Transverse colon (tissue), 4 donors: Measurements from ENCODE around the gene SERPINB11.

Source experiments
- POLR2A ChIP-seq: fragments of 450-650 bp; IDR thresholded peaks from one replicate; pipeline ENCODE4 v1.6.1; 2016; ENCODE audit warnings: antibody characterized with exemption, mild to moderate bottlenecking, moderate library complexity
- POLR2AphosphoS5 ChIP-seq, 3 donors: sonication (generic); formaldehyde crosslinking; IDR thresholded peaks; one replicate each; pipeline ENCODE4 v1.6.1; 2016; ENCODE audit warnings: antibody characterized with exemption in 3 of 3
- TF ChIP-seq, protein P1 (sequence below), 5 experiments: fragments of 200-600 bp in 3 of 5; fragments of 450-650 bp in 2 of 5; sonication (generic) in 3 of 5; IDR thresholded peaks; 1 replicate in 2 of 5; 2 replicates in 3 of 5; pipeline ENCODE4 v1.5.1; 2016 to 2017; ENCODE audit warnings: antibody characterized with exemption in 5 of 5, inconsistent platforms in 3 of 5, mild to moderate bottlenecking in 2 of 5, moderate library complexity in 1 of 5

DNA sequence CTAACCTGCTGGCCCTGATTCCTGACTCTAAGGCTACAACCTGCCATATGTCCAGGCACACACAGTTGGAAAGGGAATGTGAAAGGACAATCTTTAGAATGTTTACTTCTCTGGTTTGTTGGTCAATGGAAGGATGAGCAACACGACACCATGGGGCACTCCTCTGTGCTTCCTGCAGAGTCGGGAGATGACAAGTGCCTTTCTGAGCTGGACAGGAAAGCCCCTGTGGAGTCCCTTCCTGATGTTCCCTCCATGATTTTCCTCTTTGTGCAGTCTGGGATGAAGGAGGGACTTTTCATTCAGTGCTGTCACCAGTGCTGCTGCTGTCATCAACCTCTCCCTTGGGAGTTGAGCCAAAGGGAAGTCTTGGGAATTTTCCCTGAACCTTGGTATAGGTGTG lies 49.9 kb downstream of the SERPINB11 start:
- TF ChIP-seq, protein P1, sequence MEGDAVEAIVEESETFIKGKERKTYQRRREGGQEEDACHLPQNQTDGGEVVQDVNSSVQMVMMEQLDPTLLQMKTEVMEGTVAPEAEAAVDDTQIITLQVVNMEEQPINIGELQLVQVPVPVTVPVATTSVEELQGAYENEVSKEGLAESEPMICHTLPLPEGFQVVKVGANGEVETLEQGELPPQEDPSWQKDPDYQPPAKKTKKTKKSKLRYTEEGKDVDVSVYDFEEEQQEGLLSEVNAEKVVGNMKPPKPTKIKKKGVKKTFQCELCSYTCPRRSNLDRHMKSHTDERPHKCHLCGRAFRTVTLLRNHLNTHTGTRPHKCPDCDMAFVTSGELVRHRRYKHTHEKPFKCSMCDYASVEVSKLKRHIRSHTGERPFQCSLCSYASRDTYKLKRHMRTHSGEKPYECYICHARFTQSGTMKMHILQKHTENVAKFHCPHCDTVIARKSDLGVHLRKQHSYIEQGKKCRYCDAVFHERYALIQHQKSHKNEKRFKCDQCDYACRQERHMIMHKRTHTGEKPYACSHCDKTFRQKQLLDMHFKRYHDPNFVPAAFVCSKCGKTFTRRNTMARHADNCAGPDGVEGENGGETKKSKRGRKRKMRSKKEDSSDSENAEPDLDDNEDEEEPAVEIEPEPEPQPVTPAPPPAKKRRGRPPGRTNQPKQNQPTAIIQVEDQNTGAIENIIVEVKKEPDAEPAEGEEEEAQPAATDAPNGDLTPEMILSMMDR (IDR thresholded peaks at IDR 0.05), result no peak
- TF ChIP-seq POLR2A (no peak), POLR2AphosphoS5 (IDR thresholded peaks at IDR 0.05) (no peak)
